ENCODE measurements around the gene SHISA9.

DNA sequence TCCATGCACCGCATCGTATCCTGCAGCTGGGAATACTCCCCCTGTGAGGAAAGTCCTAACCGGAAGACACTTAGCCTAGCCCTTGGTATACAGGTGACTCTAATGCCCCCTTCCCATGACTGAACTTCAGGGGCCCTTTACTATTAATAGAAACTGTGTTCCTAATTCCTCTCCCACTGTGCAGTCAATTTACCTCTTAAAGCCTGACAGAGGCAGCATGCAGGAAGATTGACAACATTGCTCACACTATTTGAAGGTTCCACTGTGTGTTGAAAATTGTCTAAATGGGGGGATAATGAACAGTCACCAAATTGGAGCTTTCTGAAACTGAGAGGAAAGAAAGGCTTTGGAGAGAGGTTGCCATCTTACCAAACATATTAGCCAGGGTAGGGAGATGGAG, 222.6 kb downstream of the SHISA9 start:
- TF ChIP-seq POLR2AphosphoS5 (IDR thresholded peaks at IDR 0.05; ENCODE audit: low read depth, low read length) (no peak), FOXP2 (optimal IDR thresholded peaks at IDR 0.05; ENCODE audit: borderline replicate concordance, extremely low read depth, extremely low read length, insufficient read depth) (no peak)
- TF ChIP-seq, protein P1, sequence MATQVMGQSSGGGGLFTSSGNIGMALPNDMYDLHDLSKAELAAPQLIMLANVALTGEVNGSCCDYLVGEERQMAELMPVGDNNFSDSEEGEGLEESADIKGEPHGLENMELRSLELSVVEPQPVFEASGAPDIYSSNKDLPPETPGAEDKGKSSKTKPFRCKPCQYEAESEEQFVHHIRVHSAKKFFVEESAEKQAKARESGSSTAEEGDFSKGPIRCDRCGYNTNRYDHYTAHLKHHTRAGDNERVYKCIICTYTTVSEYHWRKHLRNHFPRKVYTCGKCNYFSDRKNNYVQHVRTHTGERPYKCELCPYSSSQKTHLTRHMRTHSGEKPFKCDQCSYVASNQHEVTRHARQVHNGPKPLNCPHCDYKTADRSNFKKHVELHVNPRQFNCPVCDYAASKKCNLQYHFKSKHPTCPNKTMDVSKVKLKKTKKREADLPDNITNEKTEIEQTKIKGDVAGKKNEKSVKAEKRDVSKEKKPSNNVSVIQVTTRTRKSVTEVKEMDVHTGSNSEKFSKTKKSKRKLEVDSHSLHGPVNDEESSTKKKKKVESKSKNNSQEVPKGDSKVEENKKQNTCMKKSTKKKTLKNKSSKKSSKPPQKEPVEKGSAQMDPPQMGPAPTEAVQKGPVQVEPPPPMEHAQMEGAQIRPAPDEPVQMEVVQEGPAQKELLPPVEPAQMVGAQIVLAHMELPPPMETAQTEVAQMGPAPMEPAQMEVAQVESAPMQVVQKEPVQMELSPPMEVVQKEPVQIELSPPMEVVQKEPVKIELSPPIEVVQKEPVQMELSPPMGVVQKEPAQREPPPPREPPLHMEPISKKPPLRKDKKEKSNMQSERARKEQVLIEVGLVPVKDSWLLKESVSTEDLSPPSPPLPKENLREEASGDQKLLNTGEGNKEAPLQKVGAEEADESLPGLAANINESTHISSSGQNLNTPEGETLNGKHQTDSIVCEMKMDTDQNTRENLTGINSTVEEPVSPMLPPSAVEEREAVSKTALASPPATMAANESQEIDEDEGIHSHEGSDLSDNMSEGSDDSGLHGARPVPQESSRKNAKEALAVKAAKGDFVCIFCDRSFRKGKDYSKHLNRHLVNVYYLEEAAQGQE (IDR thresholded peaks at IDR 0.05; ENCODE audit: insufficient read depth in 1 of 2, low read depth in 2 of 2, low read length in 2 of 2) = no peak
